SK-N-SH (cell line): ENCODE results near the gene ANXA7.

Experiments
- CTCF ChIP-seq: fragments of 200-600 bp; sonication (generic); IDR thresholded peaks from 2 replicates; pipeline ENCODE4 v1.6.1; 2017; ENCODE audit warnings: antibody characterized with exemption, mild to moderate bottlenecking, moderate library complexity
- JUND ChIP-seq: IDR thresholded peaks from 2 replicates; pipeline ENCODE4 v1.4.0; 2012

- TF ChIP-seq CTCF (no peak), JUND (no peak)
These were observed 34.5 kb upstream of the ANXA7 start for GRCh38 chr10:73448384-73448783.
